Measurements from ENCODE around the gene TCERG1.
"Not testable (repeated sequence)": the region's sequence is repeated elsewhere in the genome, so short reads cannot be mapped to it uniquely, and the experiment has no call there.

TCERG1 gene

GRCh38 chr5:146520731-146521130 is 73.6 kb downstream of the TCERG1 start:
- DNase-seq (ENCODE audit: low read depth, low spot score): no peak

DNA sequence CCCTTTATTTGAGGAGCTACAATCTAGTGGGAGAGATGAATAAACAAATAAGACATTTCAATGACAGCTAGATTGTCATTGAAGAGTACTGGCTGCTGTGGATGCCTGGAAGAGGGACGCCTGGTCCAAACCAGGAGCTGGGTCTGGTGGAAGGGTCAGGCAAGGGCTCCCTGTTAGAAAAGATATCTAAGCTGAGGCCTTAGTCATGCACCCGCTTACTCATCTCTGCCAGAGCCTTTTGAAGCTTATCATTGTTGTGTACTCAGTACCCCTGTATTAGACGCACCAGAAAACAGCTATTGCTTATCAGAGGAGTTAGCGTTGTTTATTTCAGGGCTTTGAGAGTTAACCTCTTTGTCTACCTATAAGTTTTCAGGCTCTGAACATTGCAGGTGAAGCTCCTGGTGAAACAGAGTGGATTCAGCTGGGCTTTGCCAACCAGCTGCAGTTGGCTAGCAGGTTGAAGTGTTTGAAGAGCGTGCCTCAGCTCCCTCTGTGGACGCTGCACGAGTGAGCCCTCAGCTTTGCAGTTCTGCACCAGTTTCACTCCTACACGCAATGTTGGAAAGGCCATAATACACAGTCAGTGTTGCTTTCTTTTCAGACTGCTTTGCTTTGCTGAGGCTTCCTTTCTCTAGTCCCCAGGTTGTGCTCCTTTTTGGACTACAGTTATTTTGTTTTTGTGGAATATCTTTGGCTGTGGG is 74.4 kb downstream of the TCERG1 start:
- no peak for DNase-seq (ENCODE audit: low read depth, low spot score)

DNA sequence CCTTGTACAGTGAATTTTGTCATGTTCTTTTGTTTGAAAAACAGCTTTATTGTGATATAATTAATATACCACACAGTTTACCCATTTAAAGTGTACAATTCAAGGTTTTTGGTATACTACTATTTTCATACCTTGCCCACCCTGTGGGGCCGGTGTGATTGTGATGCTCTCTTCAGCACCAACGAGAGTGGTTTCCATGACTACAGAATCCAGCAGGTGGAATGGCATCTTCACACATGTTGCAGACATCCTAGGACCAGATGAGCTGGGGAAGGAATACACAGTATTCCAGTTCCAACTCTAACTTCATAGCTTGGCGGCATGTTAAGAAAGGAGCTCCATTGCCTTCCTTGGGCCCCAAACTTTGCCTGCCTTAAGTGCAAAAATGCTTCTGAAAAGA is 76.6 kb downstream of the TCERG1 start:
- no peak for DNase-seq (ENCODE audit: low read depth, low spot score)

- DNase-seq (ENCODE audit: low read depth, low spot score): no peak
These were observed 80.7 kb downstream of the TCERG1 start for GRCh38 chr5:146527785-146528184.

DNA sequence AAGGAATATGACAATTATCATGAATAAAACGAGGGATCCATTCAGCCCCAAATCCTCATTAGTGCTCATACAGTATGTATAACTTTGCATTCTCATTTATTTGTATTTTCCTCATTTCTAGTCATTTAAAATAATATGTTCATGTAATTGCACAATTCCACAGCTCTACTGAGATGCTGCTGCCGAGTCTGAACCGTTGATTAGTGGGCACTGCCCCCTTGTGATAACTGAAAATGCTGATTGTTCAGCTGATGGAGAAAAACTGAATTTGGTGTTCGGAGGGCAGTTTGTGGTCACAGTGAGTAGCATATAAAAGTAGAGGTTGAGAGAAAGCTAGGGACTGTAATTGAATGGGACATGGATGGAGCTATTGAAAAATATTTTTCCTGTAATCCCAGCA is 81.1 kb downstream of the TCERG1 start:
- DNase-seq (ENCODE audit: low read depth, low spot score): no peak

DNA sequence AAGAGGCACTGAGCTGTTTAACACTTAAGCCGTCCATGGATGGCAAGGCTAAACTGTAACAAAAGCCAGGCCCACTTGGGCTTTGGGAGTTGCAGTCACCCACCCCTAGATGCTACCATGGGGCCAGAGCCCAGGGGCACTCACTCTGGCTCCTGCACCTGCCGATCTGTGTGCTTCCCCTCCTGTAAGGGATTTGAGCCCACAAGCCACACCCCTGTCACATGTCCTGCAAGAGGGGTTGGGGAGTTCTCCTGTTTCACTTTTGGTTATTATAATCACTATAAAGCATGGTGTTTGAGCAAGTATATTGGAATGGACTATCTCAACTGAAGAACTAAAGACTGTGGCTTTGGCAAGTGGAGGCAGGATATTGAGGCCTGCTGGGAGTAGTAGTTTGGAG is 82.9 kb downstream of the TCERG1 start:
- no peak for DNase-seq (ENCODE audit: low read depth, low spot score)

DNA sequence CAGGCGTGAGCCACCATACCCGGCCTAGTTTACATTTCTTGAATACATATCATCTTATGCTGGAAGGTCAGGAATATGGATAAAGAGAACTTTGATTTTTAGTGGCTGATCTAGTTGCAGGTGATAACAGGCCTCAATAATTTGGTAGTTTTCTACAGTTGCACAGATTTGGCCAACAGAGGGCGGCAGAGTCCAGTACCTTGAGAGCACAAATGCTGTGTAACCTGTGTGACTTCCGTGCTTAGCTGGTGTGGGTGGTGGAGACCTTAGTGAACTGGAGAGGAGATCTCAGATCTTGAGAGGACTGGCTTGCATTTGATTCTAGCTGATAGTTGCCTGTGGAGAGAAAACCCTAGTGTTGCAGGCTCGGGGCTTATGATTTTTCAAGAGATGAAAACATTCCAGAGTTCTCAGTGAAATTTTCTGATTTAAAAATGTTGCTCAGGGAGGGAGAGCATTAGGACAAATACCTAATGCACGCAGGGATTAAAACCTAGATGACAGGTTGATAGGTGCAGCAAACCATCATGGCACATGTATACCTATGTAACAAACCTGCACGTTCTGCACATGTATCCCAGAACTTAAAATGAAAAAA is 86.2 kb downstream of the TCERG1 start:
- DNase-seq (ENCODE audit: low read depth, low spot score): peak; percentile 39

GRCh38 chr5:146533882-146534281 is 86.7 kb downstream of the TCERG1 start:
- DNase-seq (ENCODE audit: low read depth, low spot score): no peak

DNA sequence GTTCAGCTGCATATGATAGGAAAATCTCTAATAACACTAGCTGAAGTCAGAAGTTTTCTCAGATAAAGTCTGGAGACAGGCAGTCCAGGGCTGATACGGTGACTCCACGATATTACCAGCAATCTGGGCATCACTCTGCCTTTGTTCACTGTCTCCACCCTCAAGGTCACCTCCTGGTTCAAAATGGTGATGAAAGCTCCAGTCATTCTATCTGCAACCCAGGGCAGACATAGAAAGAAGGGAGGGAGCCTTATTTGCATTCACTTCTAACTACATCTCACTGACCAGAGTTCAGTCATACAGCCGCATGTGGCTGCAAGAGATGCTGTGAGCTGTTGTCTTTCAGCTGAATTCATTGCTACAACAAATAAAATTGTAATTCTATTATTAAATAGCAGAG is 91.3 kb downstream of the TCERG1 start:
- no peak for DNase-seq (ENCODE audit: low read depth, low spot score)

DNA sequence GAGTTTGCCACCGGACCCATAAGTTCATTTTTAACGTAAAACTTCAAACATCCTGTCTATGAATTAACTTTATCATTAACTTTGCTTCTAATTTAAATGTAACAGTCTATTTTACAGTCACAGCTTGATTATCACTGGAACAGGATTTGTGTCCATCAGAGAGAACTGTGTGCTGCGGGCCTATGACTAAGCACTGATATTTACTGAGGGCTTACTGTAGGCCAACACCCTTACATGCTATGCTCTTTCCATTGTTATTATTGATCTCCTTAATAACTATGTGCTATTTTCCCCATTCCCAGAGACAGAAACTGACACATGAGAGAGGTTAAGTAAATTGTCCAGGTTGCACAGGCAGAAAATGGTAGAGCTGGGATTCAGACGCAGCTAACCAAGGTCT is 92.8 kb downstream of the TCERG1 start:
- no peak for DNase-seq (ENCODE audit: low read depth, low spot score)

GRCh38 chr5:146540414-146540813 is 93.3 kb downstream of the TCERG1 start:
- DNase-seq (ENCODE audit: low read depth, low spot score): no peak

- peak; percentile 38 for DNase-seq (ENCODE audit: low read depth, low spot score)
These were observed 95.1 kb downstream of the TCERG1 start for GRCh38 chr5:146541958-146542849.

GRCh38 chr5:146544232-146544631 is 97.1 kb downstream of the TCERG1 start:
- DNase-seq (ENCODE audit: low read depth, low spot score): no peak

DNA sequence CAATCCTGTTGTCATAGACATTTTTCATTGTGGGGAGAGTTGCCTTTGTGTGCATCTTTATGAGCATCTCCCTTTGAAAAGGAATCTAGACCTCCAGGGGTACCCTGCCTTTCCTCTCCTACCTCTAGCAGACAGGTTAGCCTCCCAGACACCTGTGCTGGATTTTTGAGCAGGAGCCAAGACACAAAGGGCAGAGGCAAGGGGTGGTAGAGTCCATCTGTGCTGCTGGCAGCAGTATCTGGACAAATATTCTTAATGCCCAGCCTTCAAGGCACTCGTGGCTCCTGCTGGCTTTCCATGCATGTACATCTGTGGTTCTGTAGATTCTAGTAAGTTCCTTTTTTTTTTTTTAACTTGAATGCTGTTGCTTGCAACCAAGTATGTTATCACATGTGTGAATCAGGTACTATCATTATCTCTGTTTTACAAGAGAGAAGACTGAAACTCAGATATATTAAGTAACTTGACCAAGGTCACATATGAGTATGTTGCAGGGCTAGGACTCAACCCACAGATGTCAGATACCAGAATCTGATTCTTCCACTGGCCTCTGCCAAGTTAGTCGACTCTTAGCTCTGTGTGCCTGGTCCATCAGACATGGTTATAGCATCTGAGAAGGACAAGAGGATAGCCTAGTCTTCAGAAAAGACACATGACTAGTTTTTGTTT is 101.8 kb downstream of the TCERG1 start:
- DNase-seq (ENCODE audit: low read depth, low spot score): no peak

GRCh38 chr5:146549615-146550014 is 102.5 kb downstream of the TCERG1 start:
- no peak for DNase-seq (ENCODE audit: low read depth, low spot score)

- DNase-seq (ENCODE audit: low read depth, low spot score): no peak
These were observed 106.3 kb downstream of the TCERG1 start for GRCh38 chr5:146553446-146553845.

- not testable (repeated sequence) for DNase-seq (ENCODE audit: low read depth, low spot score)
These were observed 109.8 kb downstream of the TCERG1 start for GRCh38 chr5:146556884-146557283.

DNA sequence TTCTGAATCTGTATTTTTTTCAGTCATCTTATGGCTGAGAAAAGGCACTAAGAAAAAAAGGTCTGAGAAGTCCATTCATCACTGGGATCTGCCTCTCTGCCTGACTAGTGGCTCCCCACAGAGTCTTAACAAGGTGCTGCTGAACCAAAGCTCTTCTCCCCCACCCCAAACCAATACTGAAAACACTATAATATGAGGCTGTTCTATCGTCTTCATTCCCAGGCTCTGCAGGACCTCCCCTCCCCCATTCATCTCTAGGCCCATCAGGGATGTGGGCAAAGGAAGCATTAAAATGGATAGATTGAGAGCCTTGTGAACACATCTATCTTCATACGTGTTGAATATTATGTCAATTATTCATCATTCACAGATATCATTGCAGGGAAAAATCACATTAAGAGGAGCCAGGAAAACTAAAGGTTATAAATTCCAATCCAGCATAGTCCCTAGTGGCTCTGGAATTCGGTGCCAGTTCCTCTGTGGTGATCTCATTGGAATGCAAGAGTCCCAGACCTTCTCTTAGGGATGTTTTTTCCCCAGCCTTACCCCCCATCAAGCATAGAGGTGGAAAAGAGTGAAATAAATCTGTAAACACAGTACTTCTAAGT is 113.2 kb downstream of the TCERG1 start:
- no peak for DNase-seq (ENCODE audit: low read depth, low spot score)

Data from activated naive CD8-positive, alpha-beta T cell treated with anti-CD3 and anti-CD28 coated beads, Interleukin-2, amount 50 U/mL, for 16 hours (primary cell).